Lung (tissue), 12 donors: ENCODE data around the gene SLC25A19. TPM values are rescaled to one million over a fixed set of nuclear protein-coding genes. Genes with fewer than 3 reads are reported as not detected.

Experiments
- ATAC-seq: fragments of 200-7000 bp; cut with Tn5 transposase; one replicate; pipeline ENCODE4 v1.9.1; 2020; ENCODE audit warnings: moderate number of reproducible peaks; ENCODE audit not compliant: insufficient read depth, low FRiP score
- DNase-seq, 3 donors: peaks; one replicate each; pipeline ENCODE4 v3.0.0-alpha.2; 2013 to 2017
- H3K27ac ChIP-seq, 2 donors: one replicate each; pipeline ENCODE4 v1.5.1; 2013; ENCODE audit warnings: mild to moderate bottlenecking in 2 of 2, moderate library complexity in 2 of 2, control low read depth in 1 of 2, inconsistent platforms in 1 of 2, low read depth in 1 of 2, low read length in 1 of 2
- H3K27me3 ChIP-seq, 3 donors: one replicate each; pipeline ENCODE4 v1.5.1; 2013; ENCODE audit warnings: low read length in 2 of 3; ENCODE audit not compliant: control insufficient read depth in 3 of 3, insufficient read depth in 3 of 3
- H3K36me3 ChIP-seq, 4 donors: one replicate each; pipeline ENCODE4 v1.5.1; 2013; ENCODE audit warnings: low read length in 4 of 4, mild to moderate bottlenecking in 1 of 4, moderate library complexity in 1 of 4; ENCODE audit not compliant: control insufficient read depth in 4 of 4, insufficient read depth in 4 of 4
- H3K4me1 ChIP-seq, 5 donors: one replicate each; pipeline ENCODE4 v1.5.1; 2013; ENCODE audit warnings: low read length in 5 of 5, mild to moderate bottlenecking in 2 of 5, moderate library complexity in 1 of 5; ENCODE audit not compliant: control insufficient read depth in 5 of 5, insufficient read depth in 5 of 5
- H3K4me3 ChIP-seq: one replicate; pipeline ENCODE4 v1.5.1; 2013; ENCODE audit warnings: mild to moderate bottlenecking, control low read depth, moderate library complexity
- H3K9ac ChIP-seq, 2 donors: one replicate each; pipeline ENCODE4 v1.5.1; 2013; ENCODE audit warnings: low read length in 2 of 2, control low read depth in 1 of 2; ENCODE audit not compliant: insufficient read depth in 1 of 2
- H3K9me3 ChIP-seq, 4 donors: one replicate each; pipeline ENCODE4 v1.5.1; 2013; ENCODE audit warnings: low read length in 3 of 4, mild to moderate bottlenecking in 1 of 4, moderate library complexity in 1 of 4; ENCODE audit not compliant: control insufficient read depth in 4 of 4, insufficient read depth in 3 of 4
- WGBS, 2 donors: extraction: QIAGEN DNeasy Blood & Tissue Kit; methylation state at CpG; one replicate each; pipeline ENCODE4 v1.1.7; 2013; 5-methylcytosine and 5-hydroxymethylcytosine counted together
- polyA plus RNA-seq, 2 donors: library from polyadenylated mRNA; stranded (reverse); fragments of 200-250 nt; gene quantifications; one replicate each; pipeline ENCODE4 v1.2.1, GENCODE V29; 2013
- total RNA-seq, 2 donors: library from RNA; depleted of rRNA in 1 of 2; stranded (reverse); fragments of >200 nt in 1 of 2; gene quantifications; one replicate each; pipeline ENCODE4 v1.2.1, GENCODE V29; 2014 to 2021
- TF ChIP-seq, protein P1 (sequence below): IDR thresholded peaks from 2 replicates; pipeline ENCODE4 v1.5.1; 2012; ENCODE audit warnings: mild to moderate bottlenecking; ENCODE audit errors: control extremely low read depth, extremely low read depth
- donor health status: control.
- donor health status: control.
- donor health status: Bipolar disorder and iron deficiency.
- donor health status: healthy.
- donor health status: DM: yes; HTN: yes; CAD: no.

Gene SLC25A19
- total and polyA plus RNA-seq, 4 donors = 9.8 to 27.4 (median 24.0) TPM

DNA sequence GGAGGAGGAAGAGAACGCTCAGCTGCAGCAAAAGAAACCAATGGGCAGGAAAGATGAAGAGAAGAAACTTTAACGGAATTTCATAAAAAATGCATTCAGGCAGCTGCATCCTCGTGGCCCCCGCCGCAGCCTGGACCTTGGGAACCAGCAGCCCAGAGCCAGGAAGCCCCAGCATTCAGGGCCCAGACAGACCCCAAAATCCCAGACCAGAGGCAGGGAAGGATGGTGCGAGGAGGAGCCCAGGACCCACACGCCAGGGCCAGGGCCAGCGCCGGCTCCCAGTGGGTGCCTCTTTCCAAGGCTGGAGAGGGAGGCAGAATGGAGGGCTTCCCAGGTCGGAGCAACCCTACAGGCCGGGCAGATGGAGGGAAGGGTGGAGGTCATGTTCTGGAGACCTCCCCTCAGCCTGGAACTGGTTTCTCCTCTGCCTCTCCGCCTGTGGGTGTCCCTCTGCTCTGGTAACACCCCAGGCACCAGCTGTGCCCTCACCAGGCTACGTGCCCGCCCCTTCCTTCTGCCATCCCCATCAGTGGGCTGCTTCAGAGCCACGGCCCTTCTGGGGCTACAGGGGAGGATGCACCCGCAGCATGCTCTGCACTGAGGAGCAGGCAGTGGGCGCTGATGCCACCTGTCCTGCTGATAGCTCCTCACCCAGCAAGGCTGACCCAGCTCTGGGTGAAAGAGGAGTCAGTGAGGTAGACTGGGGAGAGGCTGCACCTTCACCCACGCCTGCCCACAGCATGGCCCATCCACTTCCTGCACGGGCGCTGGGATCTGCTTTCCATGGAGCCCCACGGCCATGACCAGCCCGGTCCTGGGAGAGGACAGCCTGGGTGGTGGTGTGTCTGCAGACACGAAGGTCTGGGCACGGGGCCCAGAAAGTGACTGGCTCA lies 17.0 kb downstream of the SLC25A19 start:
- TF ChIP-seq, protein P1, sequence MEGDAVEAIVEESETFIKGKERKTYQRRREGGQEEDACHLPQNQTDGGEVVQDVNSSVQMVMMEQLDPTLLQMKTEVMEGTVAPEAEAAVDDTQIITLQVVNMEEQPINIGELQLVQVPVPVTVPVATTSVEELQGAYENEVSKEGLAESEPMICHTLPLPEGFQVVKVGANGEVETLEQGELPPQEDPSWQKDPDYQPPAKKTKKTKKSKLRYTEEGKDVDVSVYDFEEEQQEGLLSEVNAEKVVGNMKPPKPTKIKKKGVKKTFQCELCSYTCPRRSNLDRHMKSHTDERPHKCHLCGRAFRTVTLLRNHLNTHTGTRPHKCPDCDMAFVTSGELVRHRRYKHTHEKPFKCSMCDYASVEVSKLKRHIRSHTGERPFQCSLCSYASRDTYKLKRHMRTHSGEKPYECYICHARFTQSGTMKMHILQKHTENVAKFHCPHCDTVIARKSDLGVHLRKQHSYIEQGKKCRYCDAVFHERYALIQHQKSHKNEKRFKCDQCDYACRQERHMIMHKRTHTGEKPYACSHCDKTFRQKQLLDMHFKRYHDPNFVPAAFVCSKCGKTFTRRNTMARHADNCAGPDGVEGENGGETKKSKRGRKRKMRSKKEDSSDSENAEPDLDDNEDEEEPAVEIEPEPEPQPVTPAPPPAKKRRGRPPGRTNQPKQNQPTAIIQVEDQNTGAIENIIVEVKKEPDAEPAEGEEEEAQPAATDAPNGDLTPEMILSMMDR = no peak
- Histone ChIP-seq H3K27me3 (no peaks in the 10 kb centered on the region), H3K27ac (peak overlapping the region in 1 of 2 donors; percentile 95), H3K36me3 (peaks cover 0 to 6% (median 0%) of the 10 kb centered on the region in 4 donors), H3K9ac (no peak overlapping the region), H3K4me1 (peaks cover 0 to 26% (median 3%) of the 10 kb centered on the region in 5 donors), H3K9me3 (no peaks in the 10 kb centered on the region), H3K4me3 (no peak overlapping the region)
- ATAC-seq = no peak
- peak in 2 of 3 donors; percentile 25 to 47 for DNase-seq
- WGBS, 2 donors = 60 to 61% methylated on average over 24 of the region's 24 CpGs

DNA sequence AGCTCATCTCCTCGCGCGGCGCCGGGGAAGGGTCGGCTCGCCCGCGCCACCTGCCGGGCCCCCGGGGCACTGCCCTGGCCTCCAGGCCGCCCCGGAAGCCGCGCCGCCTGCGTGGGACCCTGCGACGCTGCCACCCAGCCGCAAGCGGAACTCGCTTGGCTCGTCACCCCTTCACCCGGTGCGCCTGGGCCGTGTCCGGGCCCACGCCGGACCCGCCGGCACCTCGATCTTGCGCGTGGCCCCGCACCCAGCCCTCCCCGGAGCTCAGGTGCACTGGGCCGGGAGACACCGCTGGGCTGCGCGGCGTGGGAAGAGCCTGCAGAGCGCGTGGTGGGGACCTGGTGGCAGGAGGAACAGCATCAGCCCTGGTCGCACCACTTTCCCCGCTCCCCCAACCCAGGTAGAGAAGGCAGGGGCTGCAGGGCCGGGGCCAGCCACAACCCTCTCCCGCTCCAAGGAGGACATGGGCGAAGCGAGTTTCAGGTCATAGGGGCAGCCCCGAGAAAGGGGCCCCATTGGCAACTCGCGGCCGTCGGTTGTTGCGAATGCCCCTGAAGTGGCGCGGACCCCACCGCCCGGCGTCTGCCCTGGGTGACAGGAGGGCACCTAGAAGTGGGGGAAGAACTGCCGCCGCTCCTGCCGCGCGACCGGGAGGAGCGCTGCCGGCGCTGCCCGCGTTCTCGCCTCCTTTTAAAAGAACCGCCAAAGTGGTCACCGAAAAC lies 17.8 kb downstream of the SLC25A19 start:
- Histone ChIP-seq H3K9ac (no peak overlapping the region), H3K27ac (peak overlapping the region; percentile 75 to 95), H3K9me3 (no peaks in the 10 kb centered on the region), H3K4me3 (peak overlapping the region; percentile 78), H3K4me1 (peaks cover 0 to 27% (median 3%) of the 10 kb centered on the region in 5 donors), H3K36me3 (peaks cover 0 to 14% (median under 1%) of the 10 kb centered on the region in 4 donors), H3K27me3 (no peaks in the 10 kb centered on the region)
- peak; percentile 87 for ATAC-seq
- DNase-seq = peak; percentile 49 to 83 (median 72)
- TF ChIP-seq, protein P1 = peak; percentile 57
- 0 to 1% methylated on average over 61 to 74 of the region's 74 CpGs for WGBS, 2 donors

DNA sequence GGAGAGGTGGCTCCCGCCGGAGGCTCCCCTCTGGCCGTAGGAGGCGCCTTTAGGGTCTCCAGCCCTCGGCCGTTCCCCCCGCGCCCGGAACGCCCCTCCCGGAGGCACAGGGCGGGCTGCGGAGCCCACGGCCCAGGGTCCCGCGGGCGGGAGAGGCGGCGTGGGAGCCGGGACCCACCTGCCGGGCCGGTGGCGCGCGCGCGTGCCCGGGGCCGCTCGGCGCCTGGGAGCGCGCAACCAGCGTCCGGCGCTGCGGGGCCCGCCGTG lies 18.3 kb downstream of the SLC25A19 start, which contains the start of gene MIF4GD:
Gene MIF4GD (minus strand): TSS at position 266 of the 267 bp plus-strand sequence. CDS start 1,036 bp downstream, outside the sequence.
- WGBS, 2 donors = 0 to 1% methylated on average over 27 to 39 of the region's 39 CpGs
- Histone ChIP-seq H3K27ac (peak within 1 kb of the TSS; percentile 95), H3K4me3 (peak within 1 kb of the TSS; percentile 78), H3K4me1 (peaks cover 0 to 27% (median 3%) of the 10 kb centered on the region in 5 donors), H3K27me3 (no peaks in the 10 kb centered on the region), H3K9me3 (no peaks in the 10 kb centered on the region), H3K36me3 (peaks cover 3 to 17% (median 4%) of the 10 kb centered on the region in 4 donors), H3K9ac (peak within 1 kb of the TSS; percentile 11 to 56)
- ATAC-seq = no peak
- TF ChIP-seq, protein P1 = no peak
- DNase-seq = peak in 1 of 3 donors; percentile 86
